ENCODE measurements around the gene SRD5A3.

- no peak for TF ChIP-seq SP1 (CRISPR knock-in tag; conservative IDR thresholded peaks at IDR 0.05)
- TF ChIP-seq MAX (CRISPR knock-in tag; IDR thresholded peaks at IDR 0.05) = no peak
- TF ChIP-seq ZNF121 (CRISPR knock-in tag; IDR thresholded peaks at IDR 0.05) = no peak
- no peak for TF ChIP-seq NR2C2 (CRISPR knock-in tag; IDR thresholded peaks at IDR 0.05)
Measured at GRCh38 chr4:55376698-55377097, 30.7 kb downstream of the SRD5A3 start.

Data from WTC11 (cell line).